Sigmoid colon (tissue), 4 donors: ENCODE measurements around the gene CPN2.

Source experiments
- CTCF ChIP-seq, 4 experiments: fragments of 450-650 bp in 3 of 4; fragments of 200-600 bp in 1 of 4; IDR thresholded peaks; one replicate each; pipeline ENCODE4 v1.5.1; 2016 to 2019; ENCODE audit warnings: antibody characterized with exemption in 4 of 4, mild to moderate bottlenecking in 3 of 4, moderate library complexity in 2 of 4
- EP300 ChIP-seq, 4 donors: sonication (generic); formaldehyde crosslinking; IDR thresholded peaks; one replicate each; pipeline ENCODE4 v1.6.1; 2017; ENCODE audit warnings: antibody characterized with exemption in 4 of 4
- POLR2A ChIP-seq, 2 donors: fragments of 450-650 bp; IDR thresholded peaks; one replicate each; pipeline ENCODE4 v1.6.1; 2016; ENCODE audit warnings: antibody characterized with exemption in 2 of 2, mild to moderate bottlenecking in 2 of 2, moderate library complexity in 2 of 2
- POLR2AphosphoS5 ChIP-seq, 4 donors: sonication (generic); formaldehyde crosslinking; IDR thresholded peaks; one replicate each; pipeline ENCODE4 v1.6.1; 2017; ENCODE audit warnings: antibody characterized with exemption in 4 of 4

- TF ChIP-seq POLR2A (IDR thresholded peaks at IDR 0.05) (no peak), CTCF (IDR thresholded peaks at IDR 0.05) (no peak), POLR2AphosphoS5 (IDR thresholded peaks at IDR 0.05) (no peak), EP300 (IDR thresholded peaks at IDR 0.05) (no peak)
Measured at GRCh38 chr3:194294199-194294894, 56.8 kb downstream of the CPN2 start.
